Measurements from ENCODE around the gene IMMP2L.

DNA sequence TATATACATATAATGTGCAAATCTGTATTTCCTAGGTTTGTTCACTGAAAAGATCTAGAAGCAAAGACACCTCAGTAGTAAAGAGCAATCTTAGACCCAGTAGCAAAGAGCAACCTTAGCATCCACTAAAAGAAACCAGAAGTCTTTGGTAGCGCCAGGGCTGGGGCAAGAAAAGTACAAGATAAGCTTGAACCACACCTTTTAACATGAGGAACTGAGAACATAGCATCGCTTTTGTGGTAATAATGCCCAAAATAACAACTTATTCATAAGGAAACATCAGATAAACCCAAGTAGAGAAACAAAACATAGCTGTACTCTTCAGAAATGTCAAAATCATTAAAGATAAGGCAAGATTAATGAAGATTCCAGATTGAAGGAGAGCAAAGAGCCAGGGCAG is 173.4 kb downstream of the IMMP2L start:
- TF ChIP-seq, protein P1, sequence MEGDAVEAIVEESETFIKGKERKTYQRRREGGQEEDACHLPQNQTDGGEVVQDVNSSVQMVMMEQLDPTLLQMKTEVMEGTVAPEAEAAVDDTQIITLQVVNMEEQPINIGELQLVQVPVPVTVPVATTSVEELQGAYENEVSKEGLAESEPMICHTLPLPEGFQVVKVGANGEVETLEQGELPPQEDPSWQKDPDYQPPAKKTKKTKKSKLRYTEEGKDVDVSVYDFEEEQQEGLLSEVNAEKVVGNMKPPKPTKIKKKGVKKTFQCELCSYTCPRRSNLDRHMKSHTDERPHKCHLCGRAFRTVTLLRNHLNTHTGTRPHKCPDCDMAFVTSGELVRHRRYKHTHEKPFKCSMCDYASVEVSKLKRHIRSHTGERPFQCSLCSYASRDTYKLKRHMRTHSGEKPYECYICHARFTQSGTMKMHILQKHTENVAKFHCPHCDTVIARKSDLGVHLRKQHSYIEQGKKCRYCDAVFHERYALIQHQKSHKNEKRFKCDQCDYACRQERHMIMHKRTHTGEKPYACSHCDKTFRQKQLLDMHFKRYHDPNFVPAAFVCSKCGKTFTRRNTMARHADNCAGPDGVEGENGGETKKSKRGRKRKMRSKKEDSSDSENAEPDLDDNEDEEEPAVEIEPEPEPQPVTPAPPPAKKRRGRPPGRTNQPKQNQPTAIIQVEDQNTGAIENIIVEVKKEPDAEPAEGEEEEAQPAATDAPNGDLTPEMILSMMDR (IDR thresholded peaks at IDR 0.05): no peak
- TF ChIP-seq POLR2A (IDR thresholded peaks at IDR 0.05): no peak

Data from body of pancreas (tissue), 4 donors.